HG03558 (cell line): ENCODE measurements around the gene FIG4.
"Not testable (repeated sequence)": the region's sequence is repeated elsewhere in the genome, so short reads cannot be mapped to it uniquely, and the experiment has no call there.

Source experiments
- ATAC-seq: cut with Tn5 transposase; IDR thresholded peaks from one replicate; pipeline ENCODE4 v1.9.1; 2021; ENCODE audit warnings: moderate number of reproducible peaks; ENCODE audit not compliant: unreplicated experiment; ENCODE audit errors: extremely low read depth

The FIG4 gene

GRCh38 chr6:109834595-109835437 lies 143.7 kb downstream of the FIG4 start:
- ATAC-seq, result no peak

GRCh38 chr6:109840034-109840433 lies 148.9 kb downstream of the FIG4 start:
- no peak for ATAC-seq

DNA sequence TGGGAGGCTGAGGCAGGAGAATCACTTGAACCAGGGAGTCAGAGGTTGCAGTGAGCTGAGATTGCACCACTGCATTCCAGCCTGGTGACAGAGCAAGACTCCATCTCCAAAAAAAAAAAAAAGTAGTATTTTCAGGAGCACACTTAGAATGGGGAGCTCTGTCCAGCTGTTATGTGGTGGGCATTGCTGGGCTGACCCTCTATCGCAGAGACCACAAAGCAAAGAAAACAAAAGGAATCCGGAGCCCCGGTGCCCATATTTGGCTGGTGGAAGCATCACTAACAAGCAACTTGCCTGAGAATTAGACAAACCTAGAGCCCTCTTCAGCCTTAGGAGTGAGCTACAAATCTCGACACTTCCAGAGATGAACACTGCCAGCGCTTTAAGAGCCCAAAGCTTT lies 149.7 kb downstream of the FIG4 start:
- ATAC-seq, result no peak

GRCh38 chr6:109841869-109842268 lies 150.8 kb downstream of the FIG4 start:
- no peak for ATAC-seq

- no peak for ATAC-seq
Observed at GRCh38 chr6:109852713-109853112, 161.6 kb downstream of the FIG4 start.

DNA sequence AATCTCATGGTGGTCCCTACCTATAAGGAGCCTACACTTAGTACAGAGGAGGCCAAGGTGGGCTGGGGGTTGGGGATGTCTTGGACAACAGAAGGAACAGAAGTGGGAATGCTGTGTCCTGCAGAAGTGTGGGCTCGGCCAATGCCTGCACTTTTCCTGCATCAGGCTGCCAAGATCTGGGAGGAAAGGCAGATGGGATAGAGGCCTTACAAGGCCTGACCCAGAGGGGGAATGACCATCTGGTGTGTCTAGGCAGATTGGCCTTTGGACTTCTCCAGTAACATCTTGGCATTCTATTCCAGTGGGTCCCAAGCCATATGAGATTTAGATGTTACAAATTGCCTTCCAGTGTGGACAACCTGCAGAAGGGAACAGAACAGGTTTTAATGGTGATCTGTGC lies 162.3 kb downstream of the FIG4 start:
- ATAC-seq, result no peak

DNA sequence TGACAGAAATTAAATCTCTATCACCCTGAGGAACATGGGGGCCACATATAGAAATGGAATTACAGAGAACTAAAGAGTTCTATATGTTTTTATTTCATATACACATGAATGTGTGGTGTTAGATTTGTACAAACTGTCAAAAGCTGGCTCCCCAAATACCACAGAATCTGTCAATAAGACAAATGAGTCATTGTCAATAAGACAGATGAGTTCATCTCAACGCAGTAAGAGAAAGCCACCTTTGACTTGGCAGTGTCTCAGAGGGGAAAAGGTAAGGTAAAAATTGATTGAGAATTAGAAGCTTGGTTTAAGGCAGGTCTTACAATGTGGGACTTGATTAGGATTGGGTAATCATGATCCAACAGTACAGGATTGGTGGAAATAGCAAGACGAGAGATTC lies 162.9 kb downstream of the FIG4 start:
- ATAC-seq, result no peak

DNA sequence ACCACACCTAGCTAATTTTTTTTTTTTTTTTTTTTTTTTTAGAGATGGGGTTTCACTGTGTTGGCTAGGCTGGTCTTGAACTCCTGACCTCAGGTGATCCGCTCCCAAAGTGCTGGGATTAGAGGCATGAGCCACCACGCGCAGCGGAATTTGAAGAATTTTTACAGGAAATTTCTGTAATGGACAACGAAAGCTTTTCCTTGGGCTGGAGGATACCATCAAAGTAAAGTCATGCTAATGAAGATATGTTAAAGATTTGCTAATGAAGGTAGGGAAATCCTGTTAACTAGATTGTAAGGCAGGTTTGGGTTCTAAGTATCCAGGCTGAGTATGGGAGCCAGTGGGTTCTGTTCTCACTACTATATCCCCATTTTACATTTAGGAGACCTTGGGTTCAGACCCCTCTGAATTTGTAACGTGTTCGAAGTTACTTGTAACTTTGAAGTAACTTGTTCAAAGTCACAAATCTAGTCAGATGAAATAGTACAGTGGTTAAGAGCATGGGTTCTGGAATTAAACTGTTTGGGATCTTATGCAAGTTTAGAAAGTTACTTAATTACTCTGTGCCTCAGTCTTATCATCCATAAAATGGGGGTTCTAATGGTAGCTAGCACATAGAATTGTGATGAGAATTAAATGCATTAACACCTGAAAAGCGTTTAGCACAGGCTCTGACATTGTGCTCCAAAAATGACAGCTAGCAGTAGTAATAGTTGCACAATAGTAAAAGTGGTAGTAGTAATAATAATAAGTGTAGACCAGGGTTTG lies 163.6 kb downstream of the FIG4 start:
- ATAC-seq, result no peak

DNA sequence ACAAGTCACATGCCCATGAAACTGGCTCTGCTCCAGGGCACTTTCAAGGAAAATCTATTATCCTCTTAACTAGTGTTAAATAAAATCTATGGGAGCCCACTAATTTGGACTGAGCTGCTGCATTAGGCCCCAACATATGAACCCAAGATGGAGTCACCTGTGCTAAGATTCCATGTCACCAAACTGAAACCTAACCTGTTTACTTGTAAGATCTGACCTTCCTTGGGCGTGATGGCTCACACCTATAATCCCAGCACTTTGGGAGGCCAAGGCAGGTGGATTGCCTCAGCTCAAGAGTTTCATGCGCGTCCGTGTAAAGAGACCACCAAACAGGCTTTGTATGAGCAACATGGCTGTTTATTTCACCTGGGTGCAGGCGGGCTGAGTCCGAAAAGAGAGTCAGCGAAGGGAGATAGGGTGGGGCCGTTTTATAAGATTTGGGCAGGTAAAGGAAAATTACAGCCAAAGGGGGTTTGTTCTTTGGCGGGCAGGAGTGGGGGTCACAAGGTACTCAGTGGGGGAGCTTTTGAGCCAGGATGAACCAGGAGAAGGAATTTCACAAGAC lies 164.5 kb downstream of the FIG4 start:
- not testable (repeated sequence) for ATAC-seq

GRCh38 chr6:109861946-109862345 lies 170.8 kb downstream of the FIG4 start:
- no peak for ATAC-seq

DNA sequence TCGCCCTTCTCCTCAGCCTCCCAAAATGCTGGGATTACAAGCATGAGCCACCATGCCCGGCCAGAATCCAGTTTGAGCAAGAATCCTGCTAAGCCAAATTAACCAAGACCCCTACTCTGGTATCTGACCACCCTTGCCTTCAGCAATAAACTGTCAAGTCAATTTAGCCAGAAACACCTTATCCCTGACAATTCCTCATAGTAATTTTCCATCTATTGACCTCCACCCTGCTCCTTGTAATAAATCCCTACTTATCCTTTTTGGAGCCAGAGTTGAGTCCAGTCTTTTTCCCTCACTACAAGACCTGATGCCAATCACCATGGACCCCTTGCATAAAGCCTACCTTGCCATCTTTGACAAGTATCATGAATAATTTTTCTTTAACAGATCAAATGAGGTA lies 173.0 kb downstream of the FIG4 start:
- ATAC-seq, result no peak

DNA sequence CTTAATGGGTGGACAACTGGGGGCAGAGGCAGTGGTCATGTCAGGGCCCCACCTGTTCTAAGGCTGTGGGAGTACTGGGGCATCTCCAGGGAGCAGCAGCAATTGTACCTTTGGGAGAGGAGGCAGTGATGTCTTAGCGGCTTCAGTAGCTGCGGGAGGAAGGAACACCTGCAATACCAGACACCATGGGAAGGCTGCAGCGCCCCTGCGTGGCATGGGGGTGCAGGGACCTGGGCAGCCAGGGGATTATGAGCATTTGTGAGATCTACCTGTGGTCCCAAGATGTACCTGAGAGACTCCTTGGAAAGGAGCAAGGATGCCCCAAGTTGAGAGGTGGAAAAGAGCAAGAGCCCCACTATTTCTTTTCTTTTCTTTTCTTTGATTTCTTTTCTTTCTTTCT lies 174.9 kb downstream of the FIG4 start:
- no peak for ATAC-seq

DNA sequence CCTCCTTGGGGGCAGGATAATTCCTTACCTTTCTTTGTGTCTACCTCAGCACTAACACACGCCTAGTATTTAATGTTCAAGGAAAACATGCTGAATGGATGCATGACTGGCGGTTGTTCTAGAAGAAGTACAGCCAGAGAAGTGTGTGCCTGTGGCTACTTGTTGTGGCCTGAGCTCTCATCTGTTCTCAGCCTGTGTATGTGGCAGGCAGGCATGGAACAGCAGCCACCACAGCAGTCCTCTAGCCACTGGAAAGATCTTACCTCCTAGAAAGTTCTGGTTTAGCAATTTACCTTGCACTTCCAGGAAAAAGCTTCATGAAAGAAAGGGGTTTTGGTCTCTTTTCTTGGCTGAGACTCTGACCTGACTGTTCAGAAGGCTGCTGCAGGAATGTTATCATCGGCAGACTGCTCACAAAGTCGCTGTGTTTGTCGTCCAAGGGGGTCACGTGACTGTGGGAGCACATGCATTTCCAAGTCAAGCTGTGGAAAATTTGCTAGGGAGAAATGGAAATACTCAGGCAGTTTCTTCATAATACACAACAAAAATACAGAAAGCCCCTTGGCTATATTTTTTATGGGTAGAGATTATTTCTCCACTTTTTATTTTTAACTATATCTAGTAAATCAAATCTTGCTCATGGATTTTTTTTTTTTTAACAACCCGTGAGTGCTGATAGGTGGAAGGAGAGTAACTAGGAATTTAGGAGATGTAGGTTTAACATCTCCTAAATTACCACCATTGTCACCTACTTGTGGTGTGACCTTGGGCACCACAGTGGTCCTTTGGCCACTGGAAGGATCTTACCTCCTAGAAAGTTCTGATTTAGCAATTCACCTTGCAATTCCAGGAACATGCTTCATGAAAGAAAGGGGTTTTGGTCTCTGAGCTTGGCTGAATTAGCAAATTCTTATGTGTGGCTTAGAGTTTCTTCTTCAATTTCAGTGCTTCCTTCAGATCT lies 176.2 kb downstream of the FIG4 start:
- ATAC-seq, result no peak

- no peak for ATAC-seq
Observed at GRCh38 chr6:109867970-109868358, 176.9 kb downstream of the FIG4 start.

DNA sequence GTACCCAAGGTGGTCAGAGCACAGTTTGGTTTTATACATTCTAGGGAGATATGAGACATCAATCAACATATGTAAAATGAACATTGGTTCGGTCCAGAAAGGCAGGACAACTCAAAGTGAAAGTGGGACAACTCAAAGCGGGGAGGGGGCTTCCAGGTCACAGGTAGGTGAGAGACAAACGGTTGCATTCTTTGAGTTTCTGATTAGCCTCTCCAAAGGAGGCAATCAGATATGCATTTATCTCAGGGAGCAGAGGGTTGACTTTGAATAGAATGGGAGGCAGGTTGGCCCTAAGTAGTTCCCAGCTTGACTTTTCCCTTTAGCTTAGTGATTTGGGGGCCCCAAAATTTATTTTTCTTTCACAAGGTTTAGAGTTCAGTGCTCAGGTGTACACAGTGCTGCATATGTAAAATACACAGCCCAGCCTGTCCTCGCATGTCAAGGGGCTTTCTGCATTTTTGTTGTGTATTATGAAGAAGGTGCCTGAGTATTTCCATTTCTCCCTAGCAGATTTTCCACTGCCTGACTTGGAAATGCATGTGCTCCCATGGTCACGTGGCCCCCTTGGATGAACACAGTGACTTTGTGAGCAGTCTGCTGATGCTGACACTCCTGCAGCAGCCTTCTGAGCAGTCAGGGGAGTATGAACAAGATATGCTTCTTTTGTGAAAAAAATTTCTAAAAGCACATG lies 178.4 kb downstream of the FIG4 start:
- not testable (repeated sequence) for ATAC-seq

GRCh38 chr6:109870089-109870410 lies 179.0 kb downstream of the FIG4 start:
- no peak for ATAC-seq

GRCh38 chr6:109872549-109872948 lies 181.5 kb downstream of the FIG4 start:
- ATAC-seq, result no peak

DNA sequence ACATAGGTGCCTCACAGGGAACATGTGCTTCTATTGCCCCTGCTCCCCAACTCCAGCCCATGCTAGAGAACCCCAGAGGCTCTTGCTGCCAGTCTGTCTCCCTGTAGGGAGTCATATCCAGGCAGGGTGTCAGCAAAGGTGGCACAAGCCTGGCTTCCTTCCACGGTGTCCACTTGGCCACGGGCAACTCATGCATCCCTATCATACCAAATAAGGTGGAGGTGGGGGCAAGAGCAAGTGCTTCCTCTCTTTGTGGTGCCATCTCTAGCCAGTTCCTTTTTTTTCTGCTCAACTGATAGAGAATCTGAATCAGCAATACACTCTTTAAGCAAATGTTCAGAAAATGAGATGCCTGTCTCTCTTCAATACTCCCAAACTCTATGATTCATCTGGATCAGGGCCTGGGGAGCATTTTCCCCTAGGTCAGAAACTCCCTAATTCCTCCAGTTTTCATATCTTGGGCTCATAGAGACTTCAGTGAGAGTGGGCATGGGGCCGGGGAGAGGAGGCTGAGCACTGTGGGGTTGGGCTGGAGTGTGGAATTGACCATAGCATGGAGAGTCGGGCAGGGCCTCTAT lies 182.0 kb downstream of the FIG4 start:
- no peak for ATAC-seq

DNA sequence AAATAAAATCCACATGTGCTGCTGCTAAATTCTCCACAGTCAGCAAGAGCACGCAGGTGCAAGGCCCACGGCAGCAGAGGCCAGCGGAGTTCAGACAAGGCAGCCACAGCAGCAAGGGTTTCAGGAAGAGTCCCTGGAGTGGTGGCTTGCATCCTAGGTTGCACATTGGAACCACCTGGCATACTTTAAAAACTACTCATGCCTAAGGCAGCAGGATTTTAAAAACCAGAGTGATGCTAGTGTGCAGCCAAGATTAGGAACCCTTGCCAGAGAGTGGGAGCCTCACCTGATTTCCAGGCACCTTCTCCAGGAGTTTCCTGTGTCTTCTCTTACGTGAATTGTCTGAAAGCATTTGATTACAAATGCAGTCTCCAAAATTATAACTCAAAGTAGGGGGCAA lies 183.0 kb downstream of the FIG4 start:
- ATAC-seq, result no peak
